Glomerular visceral epithelial cell (primary cell): ENCODE measurements around the gene POTEB2.
"Not testable (repeated sequence)": the region's sequence is repeated elsewhere in the genome, so short reads cannot be mapped to it uniquely, and the experiment has no call there.

Source experiments
- DNase-seq: peaks from one replicate; pipeline ENCODE4 v3.0.0-alpha.2; 2016; ENCODE audit errors: extremely low spot score

Gene POTEB2

DNA sequence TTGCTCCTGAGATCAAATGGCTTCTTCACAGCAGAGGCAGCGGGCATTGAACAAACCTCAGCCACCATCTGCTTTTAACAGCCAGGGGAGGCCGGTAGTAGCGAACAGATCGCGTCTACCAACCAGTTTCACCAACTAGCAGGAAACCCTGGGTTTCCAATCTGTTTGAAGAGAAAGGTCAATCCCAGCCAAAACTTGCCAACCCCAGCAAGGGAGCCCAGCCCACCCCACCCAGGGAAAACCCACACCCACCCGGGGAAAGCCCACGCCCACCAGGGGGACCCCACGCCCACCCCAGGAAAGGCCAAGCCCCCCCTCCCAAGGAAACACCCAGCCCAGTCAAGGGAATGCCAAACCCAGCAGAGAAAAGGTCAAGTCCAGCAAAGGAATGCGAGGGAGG is at the start of gene POTEB2:
Gene POTEB2, minus strand, starts transcription at position 101 of the 400 bp plus-strand sequence. Its CDS starts 33 bp downstream, at position 68.
- not testable (repeated sequence) for DNase-seq

DNA sequence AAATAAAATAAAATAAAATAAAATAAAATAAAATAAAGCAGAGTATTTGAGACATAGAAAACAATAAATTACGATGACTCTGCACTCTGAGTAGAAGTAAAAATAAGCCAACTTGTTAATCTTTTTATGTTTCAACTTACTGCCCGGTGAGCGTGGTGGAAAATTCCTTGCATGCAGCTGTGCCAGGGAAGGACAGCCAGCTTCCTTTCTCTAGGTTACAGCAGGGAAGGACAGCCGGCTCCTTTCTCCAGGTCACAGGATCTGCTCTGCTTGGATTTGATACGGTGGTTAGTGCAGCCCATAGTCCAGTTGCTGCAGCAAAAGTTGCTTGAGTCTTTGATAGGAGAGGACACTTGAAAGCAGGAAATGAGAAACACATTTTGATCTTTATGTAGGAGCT is 13.8 kb upstream of the POTEB2 start:
- DNase-seq = not testable (repeated sequence)

DNA sequence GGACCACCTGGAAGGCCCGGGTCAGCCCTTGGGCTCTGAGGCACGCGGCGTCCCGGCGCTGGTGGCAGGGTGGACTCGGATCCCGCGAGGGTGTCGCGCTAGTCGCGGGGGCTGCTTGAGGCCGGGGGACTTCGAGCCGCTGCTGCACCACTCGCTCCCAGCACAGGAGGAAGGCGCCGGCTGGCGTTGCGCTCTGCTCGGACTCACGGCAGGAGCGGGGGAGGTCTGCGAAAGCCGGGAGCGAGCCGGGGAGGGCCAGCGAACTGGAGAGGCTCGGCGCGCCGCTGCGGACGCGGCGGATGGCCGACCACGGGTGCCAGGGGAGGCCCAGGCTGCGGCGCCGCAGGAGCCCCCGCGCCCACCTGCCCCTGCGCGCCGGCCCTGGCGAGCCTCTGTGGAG is 12.3 kb upstream of the POTEB2 start:
- not testable (repeated sequence) for DNase-seq

DNA sequence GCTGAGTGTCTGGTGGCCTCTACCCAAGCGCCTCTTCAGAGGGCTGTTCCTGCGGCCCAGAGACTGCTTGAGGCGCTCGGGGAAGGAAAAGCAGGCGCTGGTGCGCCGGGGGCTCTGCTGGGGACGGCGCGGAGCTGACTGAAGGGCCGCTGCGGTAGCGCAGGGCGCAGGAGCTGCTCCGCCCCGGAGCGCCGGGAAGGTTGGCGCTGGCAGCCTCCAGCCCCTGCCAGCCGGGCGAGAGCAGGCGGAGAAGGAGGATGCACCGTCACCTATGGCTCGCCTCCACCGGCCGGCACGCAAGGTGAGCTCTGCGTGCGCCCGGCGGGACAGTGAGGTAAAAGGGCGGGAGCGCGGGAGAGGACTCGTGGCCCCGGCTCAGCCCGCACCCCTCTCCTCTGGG is 11.7 kb upstream of the POTEB2 start:
- not testable (repeated sequence) for DNase-seq
